BLaER1 (cell line): ENCODE results near the gene TOPAZ1.

Experiments used
- H3K27ac ChIP-seq: shearing (Covaris generic); formaldehyde crosslinking; 2 replicates; pipeline ENCODE4 v1.8.1; 2022
- H3K27me3 ChIP-seq: shearing (Covaris generic); formaldehyde crosslinking; 2 replicates; pipeline ENCODE4 v1.8.1; 2022
- H3K36me3 ChIP-seq: shearing (Covaris generic); formaldehyde crosslinking; 2 replicates; pipeline ENCODE4 v1.8.1; 2022
- H3K4me1 ChIP-seq: shearing (Covaris generic); formaldehyde crosslinking; 2 replicates; pipeline ENCODE4 v1.8.1; 2022
- H3K4me2 ChIP-seq: shearing (Covaris generic); formaldehyde crosslinking; 2 replicates; pipeline ENCODE4 v1.8.1; 2022
- H3K4me3 ChIP-seq: shearing (Covaris generic); formaldehyde crosslinking; 2 replicates; pipeline ENCODE4 v1.8.1; 2022
- H3K9ac ChIP-seq: shearing (Covaris generic); formaldehyde crosslinking; 2 replicates; pipeline ENCODE4 v1.8.1; 2022
- H3K9me3 ChIP-seq: shearing (Covaris generic); formaldehyde crosslinking; 2 replicates; pipeline ENCODE4 v1.8.1; 2022
- H4K20me1 ChIP-seq: shearing (Covaris generic); formaldehyde crosslinking; 2 replicates; pipeline ENCODE4 v1.8.1; 2022
- Cebpa-rat ChIP-seq: shearing (Covaris generic); IDR thresholded peaks from 2 replicates; pipeline ENCODE4 v1.8.1; 2022

TOPAZ1 gene

GRCh38 chr3:44240061-44240460 is 1.6 kb upstream of the TOPAZ1 start:
- H3K4me2 ChIP-seq: no peak overlapping the region
- H3K4me1 ChIP-seq: no peaks in the 10 kb centered on the region
- peaks cover 12% of the 10 kb centered on the region for H3K9me3 ChIP-seq
- no peaks in the 10 kb centered on the region for H3K27me3 ChIP-seq
- H3K27ac ChIP-seq: no peak overlapping the region
- no peaks in the 10 kb centered on the region for H4K20me1 ChIP-seq
- no peaks in the 10 kb centered on the region for H3K36me3 ChIP-seq
- H3K4me3 ChIP-seq: no peak overlapping the region
- H3K9ac ChIP-seq: no peak overlapping the region
- TF ChIP-seq Cebpa-rat: no peak

- TF ChIP-seq Cebpa-rat: no peak
- Histone ChIP-seq H4K20me1 (no peaks in the 10 kb centered on the region), H3K27ac (no peak overlapping the region), H3K27me3 (no peaks in the 10 kb centered on the region), H3K9ac (no peak overlapping the region), H3K9me3 (peaks cover 15% of the 10 kb centered on the region), H3K4me1 (no peaks in the 10 kb centered on the region), H3K36me3 (no peaks in the 10 kb centered on the region), H3K4me3 (no peak overlapping the region), H3K4me2 (no peak overlapping the region)
These were observed 1.0 kb downstream of the TOPAZ1 start for GRCh38 chr3:44242721-44243120.

- Histone ChIP-seq H3K9me3 (peaks cover 18% of the 10 kb centered on the region), H3K27me3 (no peaks in the 10 kb centered on the region), H3K27ac (no peak overlapping the region), H3K36me3 (no peaks in the 10 kb centered on the region), H3K9ac (no peak overlapping the region), H3K4me1 (no peaks in the 10 kb centered on the region), H3K4me2 (no peak overlapping the region), H4K20me1 (no peaks in the 10 kb centered on the region), H3K4me3 (no peak overlapping the region)
- no peak for TF ChIP-seq Cebpa-rat
These were observed 6.5 kb downstream of the TOPAZ1 start for GRCh38 chr3:44248152-44248551.

GRCh38 chr3:44252332-44252959 is 10.8 kb downstream of the TOPAZ1 start:
- Histone ChIP-seq H3K9ac (no peak overlapping the region), H3K36me3 (no peaks in the 10 kb centered on the region), H3K4me1 (no peaks in the 10 kb centered on the region), H3K9me3 (peaks cover 17% of the 10 kb centered on the region), H3K4me2 (no peak overlapping the region), H3K27me3 (no peaks in the 10 kb centered on the region), H4K20me1 (no peaks in the 10 kb centered on the region), H3K27ac (no peak overlapping the region), H3K4me3 (no peak overlapping the region)
- no peak for TF ChIP-seq Cebpa-rat

GRCh38 chr3:44259404-44259803 is 17.7 kb downstream of the TOPAZ1 start:
- Histone ChIP-seq H4K20me1 (no peaks in the 10 kb centered on the region), H3K9me3 (peaks cover 7% of the 10 kb centered on the region), H3K4me1 (no peaks in the 10 kb centered on the region), H3K36me3 (no peaks in the 10 kb centered on the region), H3K27ac (no peak overlapping the region), H3K9ac (no peak overlapping the region), H3K4me2 (no peak overlapping the region), H3K4me3 (no peak overlapping the region), H3K27me3 (no peaks in the 10 kb centered on the region)
- TF ChIP-seq Cebpa-rat: no peak

- Histone ChIP-seq H3K36me3 (no peaks in the 10 kb centered on the region), H3K9me3 (peaks cover 25% of the 10 kb centered on the region), H3K4me2 (no peak overlapping the region), H3K4me3 (no peak overlapping the region), H3K27me3 (no peaks in the 10 kb centered on the region), H3K27ac (no peak overlapping the region), H3K9ac (no peak overlapping the region), H3K4me1 (peaks cover 18% of the 10 kb centered on the region), H4K20me1 (no peaks in the 10 kb centered on the region)
- TF ChIP-seq Cebpa-rat: no peak
These were observed 22.5 kb downstream of the TOPAZ1 start for GRCh38 chr3:44264146-44264545.

GRCh38 chr3:44265815-44266214 is 24.1 kb downstream of the TOPAZ1 start:
- Histone ChIP-seq H3K36me3 (no peaks in the 10 kb centered on the region), H3K4me1 (peaks cover 18% of the 10 kb centered on the region), H3K4me2 (peak overlapping the region; percentile 74), H3K27ac (peak overlapping the region; percentile 71), H3K4me3 (no peak overlapping the region; the same call in 1 of the 2 replicates), H3K27me3 (no peaks in the 10 kb centered on the region), H3K9me3 (peaks cover 25% of the 10 kb centered on the region), H4K20me1 (no peaks in the 10 kb centered on the region), H3K9ac (no peak overlapping the region)
- no peak for TF ChIP-seq Cebpa-rat

- Histone ChIP-seq H3K9me3 (peaks cover 18% of the 10 kb centered on the region), H3K9ac (no peak overlapping the region), H3K4me2 (no peak overlapping the region), H3K27ac (no peak overlapping the region), H3K27me3 (no peaks in the 10 kb centered on the region), H3K4me3 (no peak overlapping the region), H3K36me3 (no peaks in the 10 kb centered on the region), H4K20me1 (no peaks in the 10 kb centered on the region), H3K4me1 (no peaks in the 10 kb centered on the region)
- TF ChIP-seq Cebpa-rat: no peak
These were observed 30.5 kb downstream of the TOPAZ1 start for GRCh38 chr3:44272191-44272590.

GRCh38 chr3:44277925-44278324 is 36.2 kb downstream of the TOPAZ1 start:
- Histone ChIP-seq H3K4me3 (no peak overlapping the region), H3K27ac (no peak overlapping the region), H4K20me1 (no peaks in the 10 kb centered on the region), H3K4me2 (no peak overlapping the region), H3K27me3 (no peaks in the 10 kb centered on the region), H3K9ac (no peak overlapping the region), H3K4me1 (no peaks in the 10 kb centered on the region), H3K36me3 (no peaks in the 10 kb centered on the region), H3K9me3 (peaks cover 6% of the 10 kb centered on the region)
- TF ChIP-seq Cebpa-rat: no peak

- Histone ChIP-seq H3K36me3 (no peaks in the 10 kb centered on the region), H3K4me1 (no peaks in the 10 kb centered on the region), H4K20me1 (no peaks in the 10 kb centered on the region), H3K27ac (no peak overlapping the region), H3K9me3 (peaks cover 6% of the 10 kb centered on the region), H3K27me3 (no peaks in the 10 kb centered on the region), H3K9ac (no peak overlapping the region), H3K4me2 (no peak overlapping the region), H3K4me3 (no peak overlapping the region)
- no peak for TF ChIP-seq Cebpa-rat
These were observed 38.4 kb downstream of the TOPAZ1 start for GRCh38 chr3:44280077-44280476.

- Histone ChIP-seq H3K36me3 (no peaks in the 10 kb centered on the region), H3K27ac (no peak overlapping the region), H4K20me1 (no peaks in the 10 kb centered on the region), H3K27me3 (no peaks in the 10 kb centered on the region), H3K9ac (no peak overlapping the region), H3K4me3 (no peak overlapping the region), H3K9me3 (peaks cover 6% of the 10 kb centered on the region), H3K4me1 (no peaks in the 10 kb centered on the region), H3K4me2 (no peak overlapping the region)
- TF ChIP-seq Cebpa-rat: no peak
These were observed 38.9 kb downstream of the TOPAZ1 start for GRCh38 chr3:44280631-44281030.
